ENCODE data around the gene CENPK.
"Not testable (repeated sequence)": the region's sequence is repeated elsewhere in the genome, so short reads cannot be mapped to it uniquely, and the experiment has no call there.

The CENPK gene, protein sequence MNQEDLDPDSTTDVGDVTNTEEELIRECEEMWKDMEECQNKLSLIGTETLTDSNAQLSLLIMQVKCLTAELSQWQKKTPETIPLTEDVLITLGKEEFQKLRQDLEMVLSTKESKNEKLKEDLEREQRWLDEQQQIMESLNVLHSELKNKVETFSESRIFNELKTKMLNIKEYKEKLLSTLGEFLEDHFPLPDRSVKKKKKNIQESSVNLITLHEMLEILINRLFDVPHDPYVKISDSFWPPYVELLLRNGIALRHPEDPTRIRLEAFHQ

DNA sequence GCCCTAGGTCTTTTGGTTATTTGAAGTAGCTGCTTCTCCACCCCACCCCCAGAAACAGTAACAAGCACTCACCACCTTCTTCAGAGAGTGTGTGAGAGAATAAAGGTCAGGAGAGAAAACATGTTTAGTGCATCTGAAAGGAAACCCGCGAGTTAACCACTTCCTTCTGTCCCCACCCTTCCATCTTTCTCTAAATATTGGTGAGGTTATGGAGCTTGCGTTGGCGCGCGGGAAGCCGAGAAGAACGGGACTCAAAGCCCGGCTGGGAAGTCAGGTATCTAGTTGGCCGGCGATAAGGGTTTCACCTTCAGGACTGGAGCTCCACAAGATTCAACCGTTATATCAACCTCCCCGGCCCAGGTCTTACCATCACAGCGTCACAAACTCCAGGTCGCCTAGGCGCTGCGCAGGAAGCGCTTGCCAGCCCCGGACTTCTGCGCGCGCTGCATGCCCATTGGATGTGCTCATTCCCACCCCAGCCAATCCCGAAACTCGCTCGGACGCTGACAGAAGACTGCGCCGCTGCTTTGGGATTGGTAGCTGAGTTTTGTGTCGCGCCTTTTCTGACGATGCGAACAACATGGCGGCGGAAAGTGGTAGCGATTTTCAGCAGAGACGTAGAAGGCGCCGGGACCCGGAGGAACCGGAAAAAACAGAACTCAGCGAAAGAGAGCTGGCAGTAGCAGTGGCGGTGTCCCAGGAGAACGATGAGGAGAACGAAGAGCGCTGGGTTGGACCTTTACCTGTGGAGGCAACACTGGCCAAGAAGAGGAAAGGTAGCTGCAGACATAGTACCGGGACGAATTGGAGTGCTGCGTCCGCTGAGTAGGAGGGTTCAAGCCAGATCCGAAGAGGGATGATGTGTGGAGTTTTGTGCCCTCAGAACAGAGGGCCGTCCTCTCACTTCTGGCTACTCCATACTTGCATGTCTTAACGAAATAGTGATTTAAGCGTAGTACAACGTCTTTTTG lies at the start of gene CENPK, which contains the start of gene PPWD1:
Gene CENPK, minus strand, starts transcription at position 438 of the 971 bp plus-strand sequence. CDS start 8,261 bp downstream, outside the sequence.
Gene PPWD1, plus strand, starts transcription at position 566 of the 971 bp plus-strand sequence. Its CDS starts 15 bp downstream, at position 581.
- peak; percentile 92 for DNase-seq (ENCODE audit: low read depth)

DNA sequence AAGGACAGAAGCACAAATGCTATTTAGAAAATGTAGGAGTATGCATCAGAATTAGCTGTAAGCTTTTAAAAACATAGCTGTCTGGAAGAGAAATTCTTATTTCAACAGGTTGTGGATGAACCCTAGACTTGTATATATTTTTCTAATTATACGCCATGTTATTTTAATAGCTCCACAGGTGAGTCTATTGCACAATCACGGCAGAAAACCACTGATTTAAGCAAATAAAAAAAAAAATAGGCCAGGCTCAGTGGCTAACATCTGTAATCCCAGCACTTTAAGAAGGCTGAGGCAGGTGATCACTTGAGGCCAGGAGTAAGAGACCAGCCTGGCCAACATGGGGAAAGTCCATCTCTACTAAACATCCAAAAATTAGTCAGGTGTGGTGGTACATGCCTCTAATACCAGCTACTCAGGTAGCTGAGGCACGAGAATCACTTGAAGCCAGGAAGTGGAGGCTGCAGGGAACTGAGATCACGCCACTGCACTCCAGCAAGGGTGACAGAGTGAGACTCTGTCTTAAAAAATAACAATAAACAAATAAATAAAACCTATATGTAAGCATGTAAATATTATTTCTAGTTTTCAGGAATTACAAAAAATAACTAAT lies 49.4 kb upstream of the CENPK start:
- no peak for DNase-seq (ENCODE audit: low read depth)

DNA sequence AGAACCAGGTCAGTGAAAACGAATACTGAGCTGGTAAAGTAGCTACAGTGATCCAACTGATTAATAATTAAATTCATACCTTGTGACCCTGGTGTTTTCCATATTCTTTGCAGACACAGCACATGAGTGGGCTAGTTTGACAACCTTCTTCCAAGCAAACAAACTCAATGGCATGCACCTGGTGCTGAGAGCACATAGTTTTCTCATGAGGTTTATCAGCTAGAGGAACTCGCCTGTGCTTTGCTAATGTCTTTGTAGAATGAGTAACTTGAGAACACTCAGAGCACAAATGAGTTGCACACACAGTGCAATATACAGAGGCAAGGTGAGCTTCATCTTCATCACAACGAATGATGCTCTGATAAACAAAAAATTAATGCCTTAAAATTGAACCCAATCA lies 48.6 kb upstream of the CENPK start:
- DNase-seq (ENCODE audit: low read depth) = no peak

DNA sequence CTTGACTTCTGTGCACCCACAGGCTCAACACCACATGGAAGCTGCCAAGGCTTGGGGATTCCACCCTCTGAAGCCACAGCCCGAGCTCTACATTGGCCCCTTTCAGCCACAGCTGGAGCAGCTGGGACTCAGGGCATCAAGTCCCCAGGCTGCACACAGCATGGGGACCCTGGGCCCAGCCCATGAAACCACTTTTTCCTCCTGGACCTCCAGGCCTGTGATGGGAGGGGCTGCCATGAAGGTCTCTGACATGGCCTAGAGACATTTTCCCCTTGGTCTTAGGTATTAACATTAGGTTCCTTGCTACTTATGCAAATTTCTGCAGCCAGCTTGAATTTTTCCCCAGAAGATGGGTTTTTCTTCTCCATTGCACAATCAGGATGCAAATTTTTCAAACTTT lies 38.8 kb upstream of the CENPK start:
- DNase-seq (ENCODE audit: low read depth) = not testable (repeated sequence)

DNA sequence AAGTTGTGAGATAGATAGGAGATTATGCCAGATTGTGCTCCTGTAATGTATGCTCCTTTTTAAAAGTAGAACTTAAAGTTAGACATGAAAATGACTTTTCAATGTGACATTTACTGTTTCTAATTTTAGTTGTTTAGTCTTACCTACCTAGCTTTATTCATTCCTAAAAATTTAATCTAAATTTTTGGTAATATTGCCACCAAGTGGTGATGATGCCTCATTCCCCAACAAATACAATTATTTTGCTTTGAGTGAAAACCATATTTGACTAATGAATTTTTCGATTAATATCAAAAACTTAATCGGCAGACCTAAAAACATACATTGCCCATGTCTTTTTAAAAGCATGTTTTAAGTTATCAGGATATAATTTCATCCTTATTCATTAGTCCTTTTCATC lies 25.7 kb upstream of the CENPK start:
- DNase-seq (ENCODE audit: low read depth) = no peak

DNA sequence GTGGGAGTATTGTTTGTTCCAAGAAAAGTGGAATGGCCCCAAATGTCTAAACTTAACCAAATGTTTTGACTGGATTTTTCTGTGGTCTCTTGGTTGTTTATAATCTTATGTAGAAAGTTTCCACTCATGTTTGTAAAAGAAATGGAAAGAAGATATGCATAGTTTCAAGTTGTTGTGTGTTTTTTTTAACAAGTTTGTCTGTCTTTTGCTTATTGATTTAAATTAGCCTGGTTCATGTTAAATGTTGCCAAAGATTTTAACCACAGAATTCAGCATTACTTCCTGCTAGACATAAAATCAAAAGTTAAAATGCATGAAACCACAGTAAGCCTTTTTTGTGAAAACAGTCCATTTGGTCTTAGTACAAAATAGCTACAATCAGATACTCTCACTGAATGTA lies 14.2 kb upstream of the CENPK start:
- no peak for DNase-seq (ENCODE audit: low read depth)

DNA sequence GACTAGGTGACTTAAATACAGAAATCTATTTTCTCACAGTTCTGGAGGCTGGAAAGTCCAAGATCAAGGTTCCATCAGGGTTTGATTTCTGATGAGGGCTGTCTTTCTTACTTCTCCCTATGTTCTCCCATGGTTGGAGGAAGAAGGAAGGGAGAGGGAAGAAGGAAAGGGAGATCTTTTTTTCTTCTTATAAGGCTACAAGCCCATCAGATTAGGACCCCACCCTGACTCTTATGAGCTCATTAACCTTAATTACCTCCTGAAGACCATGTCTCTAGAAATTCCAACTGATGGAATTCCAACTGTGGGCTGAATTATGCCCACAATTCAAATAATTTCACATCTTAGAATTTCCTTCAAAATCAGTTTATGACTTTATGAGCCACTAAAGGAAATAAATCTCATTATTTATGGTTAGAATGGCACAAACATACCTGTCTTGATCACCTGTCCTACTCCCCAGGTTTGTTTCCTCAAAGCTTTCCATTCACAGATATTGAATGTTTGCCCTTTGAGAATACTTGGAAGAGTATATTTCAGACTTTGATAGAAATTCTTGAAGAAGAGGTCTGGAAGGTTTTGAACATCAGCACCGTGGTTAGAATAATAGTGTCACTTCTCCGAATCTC lies 7.7 kb upstream of the CENPK start:
- DNase-seq (ENCODE audit: low read depth) = no peak

DNA sequence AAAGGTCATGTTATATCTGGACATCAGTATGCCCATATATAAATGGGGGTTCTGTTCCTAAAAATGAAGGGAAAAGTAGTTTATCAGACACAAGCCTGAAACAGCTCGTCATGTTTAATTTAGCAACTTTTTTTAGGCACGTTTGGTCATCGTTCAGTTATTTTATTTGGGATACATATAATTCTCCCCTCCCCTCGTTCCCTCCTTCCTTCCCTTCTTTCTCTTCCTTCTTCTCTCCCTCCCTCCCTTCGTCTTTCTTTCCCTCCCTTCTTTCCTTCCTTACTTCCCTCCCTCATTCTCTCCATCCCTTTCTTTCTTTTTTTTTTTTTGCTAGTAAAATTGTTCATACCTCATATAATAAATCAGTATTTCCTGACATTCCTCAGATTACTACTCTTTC lies 3.5 kb upstream of the CENPK start:
- no peak for DNase-seq (ENCODE audit: low read depth)

DNA sequence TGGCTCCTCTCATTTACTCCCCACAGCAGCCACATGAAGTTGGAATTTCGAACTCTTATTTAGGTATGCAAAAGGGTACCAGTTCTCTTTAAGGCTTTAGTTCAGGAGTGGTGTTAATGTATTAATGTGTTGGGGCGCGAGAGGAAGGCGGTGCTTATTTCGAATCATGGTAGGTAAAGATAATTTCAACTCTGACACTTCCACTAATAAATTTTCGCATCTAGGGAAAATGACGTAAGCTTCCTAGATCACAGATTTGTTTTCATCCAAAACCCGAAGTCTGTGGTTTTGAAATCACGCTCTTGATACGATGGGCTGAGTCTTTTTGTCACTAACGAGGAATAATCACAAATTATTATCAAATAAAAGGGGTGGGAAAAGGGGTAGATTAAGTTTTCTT lies 809 bp upstream of the CENPK start:
- no peak for DNase-seq (ENCODE audit: low read depth)

DNA sequence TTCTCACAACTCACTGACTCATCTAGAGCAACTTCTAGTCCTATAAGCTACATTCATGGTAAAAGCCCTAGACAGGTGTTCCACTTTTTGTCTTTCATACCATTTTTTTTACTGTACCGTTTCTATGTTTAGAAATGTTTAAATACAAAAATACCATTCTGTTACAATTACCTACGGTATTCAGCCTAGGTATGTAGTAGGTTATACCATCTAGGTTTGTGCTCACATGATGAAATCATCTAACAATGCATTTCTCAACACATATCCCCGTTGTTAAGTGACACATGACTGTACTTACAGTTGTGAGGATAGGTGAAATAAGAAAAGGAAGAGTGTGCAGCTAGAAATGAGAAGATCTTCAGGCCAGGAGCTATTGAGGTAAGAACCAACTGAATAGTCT lies 6.2 kb downstream of the CENPK start:
- no peak for DNase-seq (ENCODE audit: low read depth)

DNA sequence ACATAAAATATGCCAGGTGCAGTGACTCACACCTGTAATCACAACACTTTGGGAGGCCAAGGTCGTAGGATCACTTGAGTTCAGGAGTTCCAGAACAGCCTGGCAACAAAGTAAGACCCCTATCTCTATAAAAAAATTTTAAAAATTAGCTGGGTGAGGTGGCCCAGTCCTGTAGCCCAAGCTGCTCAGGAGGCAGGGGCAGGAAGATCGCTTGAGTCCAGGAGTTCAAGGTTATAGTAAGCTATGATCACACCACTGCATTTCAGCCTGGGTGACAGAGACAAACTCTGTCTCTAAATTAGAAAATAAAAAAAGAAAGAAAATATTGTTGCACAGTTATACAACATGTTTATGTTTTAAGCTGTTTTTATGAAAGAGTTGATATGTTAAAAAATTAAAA lies 6.8 kb downstream of the CENPK start:
- DNase-seq (ENCODE audit: low read depth) = no peak

DNA sequence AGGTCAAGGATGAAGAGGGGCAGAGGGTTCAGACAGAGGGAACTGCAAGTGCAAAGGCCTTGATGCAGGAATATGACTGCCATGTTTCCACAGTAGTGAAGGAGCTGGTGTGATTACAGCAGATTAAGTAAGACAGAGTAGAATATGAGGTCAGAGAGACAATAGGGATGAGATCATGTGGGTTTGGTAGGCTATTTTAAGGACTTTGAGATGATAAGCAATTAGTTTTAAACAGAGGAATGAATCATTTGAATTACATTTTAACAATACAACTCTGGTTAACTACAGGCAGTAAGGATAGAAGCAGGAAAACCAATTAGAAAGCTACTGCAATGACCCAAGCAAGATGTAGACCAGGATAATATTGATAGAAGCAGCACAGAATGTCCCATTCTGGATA lies 7.7 kb downstream of the CENPK start:
- no peak for DNase-seq (ENCODE audit: low read depth)

DNA sequence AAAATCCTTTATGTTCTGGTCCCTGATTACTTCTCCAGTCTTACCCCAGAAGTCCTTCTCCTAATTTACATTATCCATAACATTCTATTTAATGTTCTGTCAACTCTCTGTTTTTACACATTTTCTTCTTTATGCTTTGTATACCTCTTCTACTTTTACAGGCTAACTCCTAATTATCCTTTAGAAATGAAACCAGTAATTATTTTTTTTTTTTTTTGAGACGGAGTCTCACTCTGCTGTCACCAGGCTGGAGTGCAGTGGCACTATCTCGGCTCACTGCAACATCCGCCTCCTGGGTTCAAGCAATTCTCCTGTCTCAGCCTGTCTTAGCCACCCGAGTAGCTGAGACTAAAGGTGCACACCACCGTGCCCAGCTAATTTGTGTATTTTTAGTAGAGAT lies 9.0 kb downstream of the CENPK start:
- DNase-seq (ENCODE audit: low read depth) = no peak

DNA sequence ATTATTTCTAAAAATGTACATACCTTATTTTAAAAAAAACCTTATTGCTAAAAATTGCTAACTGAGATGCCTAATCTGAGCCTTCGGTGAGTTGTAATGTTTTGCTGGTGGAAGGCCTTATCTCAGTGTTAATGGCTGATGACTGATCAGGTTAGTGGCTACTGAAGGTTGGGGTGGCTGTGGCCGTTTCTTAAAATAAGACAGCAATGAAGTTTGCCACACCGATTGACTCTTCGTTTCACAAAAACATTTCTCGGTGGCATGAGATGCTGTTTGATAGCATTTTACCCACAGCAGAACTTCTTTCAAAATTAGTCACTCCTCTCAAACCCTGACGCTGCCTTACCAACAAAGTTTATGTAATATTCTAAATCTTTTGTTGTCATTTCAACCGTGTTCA lies 14.7 kb downstream of the CENPK start:
- DNase-seq (ENCODE audit: low read depth) = no peak

DNA sequence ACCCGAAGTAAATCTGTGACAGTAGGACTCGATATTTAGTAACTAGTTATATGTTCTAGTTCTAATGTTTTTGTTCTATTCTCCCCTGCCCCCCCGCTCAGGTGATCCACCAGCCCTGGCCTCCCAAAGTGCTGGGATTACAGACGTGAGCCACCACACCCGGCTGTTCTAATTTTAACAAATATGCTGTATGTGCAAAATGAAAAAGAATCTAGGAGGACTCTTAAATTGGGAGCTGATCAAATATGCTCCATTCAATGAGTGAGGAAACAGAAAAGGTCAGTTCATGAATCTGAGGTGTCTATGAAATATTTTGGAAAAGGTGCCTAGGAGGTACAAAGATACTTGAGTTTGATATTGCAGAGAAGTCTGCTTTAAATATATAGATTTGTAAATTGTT lies 16.8 kb downstream of the CENPK start:
- no peak for DNase-seq (ENCODE audit: low read depth)

DNA sequence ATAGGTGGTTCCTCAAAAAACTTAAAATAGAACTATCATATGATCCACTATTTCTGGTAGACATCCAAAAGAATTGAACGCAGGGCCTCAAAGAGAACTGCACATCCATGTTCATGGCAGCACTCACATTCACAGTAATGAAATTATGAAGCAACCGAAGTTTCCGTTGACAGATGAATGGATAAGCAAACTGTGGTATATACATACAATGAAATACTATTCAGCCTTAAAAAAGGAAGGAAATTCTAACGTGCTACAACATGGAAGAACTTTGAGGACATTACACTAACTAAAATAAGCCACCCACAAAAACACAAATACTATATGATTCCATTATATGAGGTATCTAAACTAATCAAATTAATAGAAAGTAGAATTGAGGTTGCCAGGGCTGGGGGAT lies 18.5 kb downstream of the CENPK start:
- no peak for DNase-seq (ENCODE audit: low read depth)

DNA sequence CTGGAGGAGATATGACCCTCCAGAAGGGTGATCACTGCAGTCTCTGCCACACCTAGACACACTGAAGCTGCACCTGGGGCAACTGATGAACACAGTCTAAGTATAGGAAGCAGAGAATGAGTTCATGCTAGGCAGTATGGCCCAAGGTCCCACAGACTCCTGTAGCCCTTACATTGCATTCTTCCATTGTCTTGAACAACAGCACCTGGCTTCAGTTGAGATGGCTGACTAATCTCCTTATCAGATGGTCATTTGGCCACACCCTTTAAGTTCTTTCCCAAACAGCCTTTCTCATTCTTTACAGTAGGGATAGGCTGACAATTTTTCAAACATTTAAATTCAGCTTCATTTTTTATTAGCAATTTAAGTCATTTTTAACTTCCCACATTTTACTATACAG lies 23.1 kb downstream of the CENPK start:
- no peak for DNase-seq (ENCODE audit: low read depth)

DNA sequence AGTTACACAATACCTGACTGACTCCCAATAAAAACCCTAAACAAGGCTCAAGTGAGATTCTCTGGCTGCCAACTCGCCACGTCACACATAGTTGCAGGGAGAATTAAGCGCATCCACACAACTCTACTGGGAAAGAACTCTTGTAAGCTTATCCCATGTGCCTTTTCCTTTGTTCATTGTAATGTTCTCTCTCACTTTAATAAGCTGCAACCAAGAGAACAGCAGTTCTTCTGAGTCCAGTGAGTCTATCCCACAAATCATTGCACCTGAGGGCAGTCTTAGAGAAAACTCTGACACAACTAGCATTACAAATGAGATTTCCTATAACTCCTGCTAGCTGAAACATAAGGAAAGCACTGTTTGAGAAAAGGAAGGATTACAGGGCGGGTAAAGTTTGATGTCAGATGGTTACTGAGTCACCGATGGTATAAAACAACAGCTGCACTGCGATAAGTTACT lies 27.4 kb downstream of the CENPK start:
- no peak for DNase-seq (ENCODE audit: low read depth)

DNA sequence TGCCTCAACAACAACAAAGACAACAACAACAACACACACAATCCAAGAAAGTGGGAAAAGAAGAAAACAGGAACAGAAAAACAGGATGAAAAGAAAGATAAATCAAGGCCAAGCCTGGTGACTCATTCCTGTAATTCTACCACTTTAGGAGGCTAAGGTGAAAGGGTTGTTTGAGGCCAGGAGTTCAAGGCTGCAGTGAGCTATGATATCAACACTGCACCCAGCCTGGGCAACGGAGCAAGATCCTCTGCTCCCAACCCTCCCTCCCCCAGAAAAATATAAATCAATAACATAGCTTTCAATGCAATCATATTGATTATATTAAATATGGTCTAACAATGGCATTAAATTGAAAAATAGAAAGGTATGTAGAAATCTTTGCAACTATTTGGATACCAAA lies 32.1 kb downstream of the CENPK start:
- DNase-seq (ENCODE audit: low read depth) = no peak

DNA sequence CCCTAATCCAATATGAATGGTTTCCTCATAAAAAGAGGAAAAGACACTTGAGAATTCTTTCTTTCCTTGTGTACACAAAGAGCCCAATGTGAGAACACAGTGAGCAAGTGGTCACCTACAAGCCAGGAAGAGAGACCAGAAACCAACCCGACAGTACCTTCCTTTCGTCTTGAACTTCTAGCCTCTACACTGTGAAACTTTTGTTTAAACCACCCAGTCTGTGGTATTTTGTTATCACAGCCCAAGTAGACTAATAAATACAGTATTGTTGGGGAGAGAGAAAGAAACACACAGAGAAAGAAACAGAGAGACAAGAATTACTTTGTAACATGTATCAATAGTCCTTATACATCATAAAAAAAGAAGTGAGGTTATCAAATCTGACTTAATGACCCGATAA lies 37.2 kb downstream of the CENPK start:
- no peak for DNase-seq (ENCODE audit: low read depth)

DNA sequence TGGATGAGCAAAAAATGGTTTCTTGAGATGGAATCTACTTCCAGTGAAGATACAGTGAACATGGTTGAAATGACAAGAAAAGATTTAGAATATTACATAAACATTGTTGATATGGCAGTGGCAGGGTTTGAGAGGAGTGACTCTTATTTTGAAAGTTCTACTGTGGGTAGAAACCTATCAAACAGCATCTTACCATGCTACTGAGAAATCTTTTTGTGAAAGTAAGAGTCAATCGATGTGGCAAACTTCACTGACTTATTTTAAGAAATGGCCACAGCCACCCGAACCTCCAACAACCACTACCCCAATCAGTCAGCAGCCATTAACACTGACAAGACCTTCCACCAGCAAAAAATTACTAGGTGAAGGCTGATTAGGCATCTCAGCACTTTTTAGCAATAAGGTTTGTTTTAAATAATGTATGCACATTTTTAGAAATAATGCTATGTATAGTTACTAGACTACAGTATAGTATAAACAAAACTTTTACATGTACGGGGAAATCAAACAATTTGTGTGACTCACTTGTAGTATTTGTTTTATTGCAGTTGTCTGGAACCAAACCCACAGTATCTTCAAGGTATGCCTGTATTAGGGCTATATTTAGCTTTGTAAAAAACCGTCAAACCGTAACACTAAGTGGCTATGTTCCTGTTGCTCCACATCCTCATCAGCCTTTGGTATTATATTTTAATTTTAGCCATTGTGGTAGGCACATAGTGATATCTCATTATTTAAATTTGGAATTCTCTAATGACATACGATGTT lies 50.6 kb downstream of the CENPK start:
- DNase-seq (ENCODE audit: low read depth) = no peak
